ENCODE data around the gene TEAD3.

The TEAD3 gene

GRCh38 chr6:35429463-35429862 is 67.4 kb downstream of the TEAD3 start:
- no peak for DNase-seq (ENCODE audit: low read depth, low spot score)
- H3K27ac ChIP-seq: no peak overlapping the region

- H3K27ac ChIP-seq: peak overlapping the region; percentile 56
Observed at GRCh38 chr6:35428421-35429149, 68.3 kb downstream of the TEAD3 start.

DNA sequence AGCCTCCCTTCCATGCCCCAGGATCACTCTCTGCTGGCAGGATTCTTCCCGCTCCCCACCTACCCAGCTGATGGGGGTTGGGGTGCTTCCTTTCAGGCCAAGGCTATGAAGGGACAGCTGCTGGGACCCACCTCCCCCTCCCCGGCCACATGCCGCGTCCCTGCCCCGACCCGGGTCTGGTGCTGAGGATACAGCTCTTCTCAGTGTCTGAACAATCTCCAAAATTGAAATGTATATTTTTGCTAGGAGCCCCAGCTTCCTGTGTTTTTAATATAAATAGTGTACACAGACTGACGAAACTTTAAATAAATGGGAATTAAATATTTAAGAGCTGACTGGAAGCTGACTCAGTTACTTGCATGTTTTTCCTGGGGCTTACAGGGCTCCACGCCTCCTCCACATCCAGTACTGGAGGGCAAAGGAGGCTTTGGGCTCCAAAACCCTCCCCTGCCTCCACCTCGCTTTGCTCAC is 69.0 kb downstream of the TEAD3 start:
- no peak for DNase-seq (ENCODE audit: low read depth, low spot score)
- H3K27ac ChIP-seq: peak overlapping the region; percentile 56

More at GRCh38 chr6:35428421-35429149, 68.3 kb downstream of the TEAD3 start:
- DNase-seq (ENCODE audit: low read depth, low spot score): no peak

DNA sequence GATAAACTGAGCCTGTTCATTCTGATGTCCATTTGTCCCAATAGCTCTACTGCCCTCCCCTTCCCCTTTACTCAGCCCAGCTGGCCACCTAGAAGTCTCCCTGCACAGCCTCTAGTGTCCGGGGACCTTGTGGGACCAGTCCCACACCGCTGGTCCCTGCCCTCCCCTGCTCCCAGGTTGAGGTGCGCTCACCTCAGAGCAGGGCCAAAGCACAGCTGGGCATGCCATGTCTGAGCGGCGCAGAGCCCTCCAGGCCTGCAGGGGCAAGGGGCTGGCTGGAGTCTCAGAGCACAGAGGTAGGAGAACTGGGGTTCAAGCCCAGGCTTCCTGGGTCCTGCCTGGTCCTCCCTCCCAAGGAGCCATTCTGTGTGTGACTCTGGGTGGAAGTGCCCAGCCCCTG is 69.4 kb downstream of the TEAD3 start:
- no peak for DNase-seq (ENCODE audit: low read depth, low spot score)
- peak overlapping the region; percentile 56 for H3K27ac ChIP-seq

GRCh38 chr6:35426074-35426473 is 70.8 kb downstream of the TEAD3 start:
- H3K27ac ChIP-seq: no peak overlapping the region
- no peak for DNase-seq (ENCODE audit: low read depth, low spot score)

DNA sequence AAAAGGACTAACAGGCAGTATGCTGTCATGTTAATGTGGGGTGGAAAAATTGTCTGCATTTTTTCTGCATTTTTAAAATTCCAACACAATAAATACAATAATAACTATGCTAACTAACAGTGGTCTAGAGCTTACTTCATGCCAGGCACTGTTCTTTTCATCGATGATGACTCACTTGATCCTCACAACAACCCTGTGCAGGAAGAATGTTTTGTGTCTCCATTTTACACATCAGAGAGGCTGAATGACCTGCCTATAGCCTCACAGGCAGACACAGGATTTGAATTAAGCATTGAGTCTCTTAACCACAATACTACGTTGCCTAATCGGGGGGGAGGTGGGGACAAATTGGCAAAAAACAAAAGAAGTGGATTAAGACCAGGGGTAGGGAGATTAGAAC is 71.6 kb downstream of the TEAD3 start:
- no peak overlapping the region for H3K27ac ChIP-seq
- DNase-seq (ENCODE audit: low read depth, low spot score): no peak
